GM12873 (cell line): ENCODE measurements around the gene ITGA3.

Source experiments
- CTCF ChIP-seq: IDR thresholded peaks from 2 replicates; pipeline ENCODE4 v1.5.1; 2012; ENCODE audit warnings: low read depth, mild to moderate bottlenecking, moderate library complexity, low read length, control low read depth; ENCODE audit not compliant: insufficient read depth; ENCODE audit errors: missing control alignments

ITGA3 gene

DNA sequence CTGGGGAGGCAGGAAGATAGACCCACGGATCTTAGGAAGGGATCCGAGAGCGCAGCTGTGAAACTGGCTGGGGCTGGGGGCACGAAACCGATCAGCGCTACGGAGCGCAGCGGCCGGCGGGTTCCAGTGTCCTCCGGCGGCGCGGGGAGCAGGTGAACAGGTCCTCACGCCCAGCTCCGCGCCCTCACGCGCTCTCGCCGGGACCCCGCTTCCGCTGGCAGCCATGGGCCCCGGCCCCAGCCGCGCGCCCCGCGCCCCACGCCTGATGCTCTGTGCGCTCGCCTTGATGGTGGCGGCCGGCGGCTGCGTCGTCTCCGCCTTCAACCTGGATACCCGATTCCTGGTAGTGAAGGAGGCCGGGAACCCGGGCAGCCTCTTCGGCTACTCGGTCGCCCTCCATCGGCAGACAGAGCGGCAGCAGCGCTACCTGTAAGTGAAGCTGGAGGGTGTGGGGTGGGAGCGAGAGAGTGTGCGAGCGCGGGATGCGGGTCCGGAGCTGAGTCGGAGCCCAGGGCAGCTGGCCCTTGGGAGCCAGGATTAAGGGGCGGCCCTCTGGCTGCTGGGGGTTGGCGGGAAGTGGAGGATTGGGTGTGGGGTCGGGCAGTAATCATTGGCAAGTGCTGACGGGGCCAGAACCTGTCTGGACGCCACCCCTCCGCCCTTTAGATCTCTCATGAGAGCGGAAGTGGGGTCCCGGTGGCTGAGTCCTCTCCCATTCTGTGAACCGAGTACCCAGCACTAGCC, 479 bp downstream of the ITGA3 start:
- TF ChIP-seq CTCF: peak; percentile 60

DNA sequence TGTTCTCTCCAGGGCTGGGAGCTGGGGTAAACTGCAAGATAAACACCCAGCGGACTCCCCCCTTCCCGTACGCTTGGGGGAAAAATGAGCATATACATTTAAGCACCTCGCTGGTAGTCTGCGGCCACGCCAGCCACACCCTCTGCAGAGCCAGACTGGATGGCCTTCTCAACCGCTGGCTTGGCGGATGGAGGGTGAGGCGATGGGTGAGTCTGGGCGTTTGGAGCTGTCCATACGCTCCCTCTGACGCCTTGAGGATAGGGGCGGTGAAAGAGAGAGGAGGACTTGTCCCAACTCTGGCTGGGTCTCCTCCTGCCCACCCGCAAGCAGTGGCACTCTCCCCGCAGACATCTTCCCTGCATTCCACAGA, 1.0 kb downstream of the ITGA3 start:
- no peak for TF ChIP-seq CTCF

- no peak for TF ChIP-seq CTCF
These were observed 1.6 kb downstream of the ITGA3 start for GRCh38 chr17:50057521-50057991.

DNA sequence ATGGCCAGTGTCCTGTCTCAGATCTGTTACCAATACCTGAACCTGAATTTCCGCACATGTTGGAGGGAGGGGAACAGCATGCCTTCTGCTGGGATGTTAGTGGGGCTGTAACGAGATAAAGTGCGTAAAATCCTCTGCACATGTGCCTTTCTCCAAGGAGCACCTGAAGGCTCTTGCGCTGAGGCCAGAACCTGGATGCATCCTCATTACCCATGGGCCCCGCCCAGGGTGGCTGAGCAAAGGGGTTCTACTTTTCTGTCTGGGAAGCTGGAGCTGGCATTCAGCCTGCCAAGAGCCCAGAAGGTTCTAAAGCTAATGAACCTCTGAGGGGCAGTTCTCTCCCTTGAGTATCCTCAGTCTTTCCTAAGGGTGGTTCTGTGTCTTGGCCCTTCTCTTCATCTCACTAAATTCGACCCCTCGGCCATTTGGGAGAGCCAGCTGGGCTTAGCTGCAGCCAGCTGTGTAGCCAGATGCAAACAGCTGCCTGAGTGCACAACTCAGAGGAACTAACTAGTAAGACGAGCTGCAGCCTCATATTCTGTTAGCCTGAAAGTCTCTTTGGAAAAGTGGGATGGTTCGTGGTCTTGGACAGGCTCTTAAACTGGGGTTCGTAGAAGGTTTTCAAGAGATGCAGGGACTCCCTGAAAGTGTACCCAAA, 2.5 kb downstream of the ITGA3 start:
- TF ChIP-seq CTCF: no peak

- no peak for TF ChIP-seq CTCF
These were observed 3.3 kb downstream of the ITGA3 start for GRCh38 chr17:50059256-50059655.

- no peak for TF ChIP-seq CTCF
These were observed 3.9 kb downstream of the ITGA3 start for GRCh38 chr17:50059759-50060273.

GRCh38 chr17:50060951-50061712, 5.2 kb downstream of the ITGA3 start:
- TF ChIP-seq CTCF: no peak
